Heart left ventricle (tissue), 13 donors: ENCODE measurements around the gene SLC5A4.

Experiments
- POLR2A ChIP-seq, 2 donors: fragments of 450-650 bp; IDR thresholded peaks; one replicate each; pipeline ENCODE4 v1.6.1; 2017; ENCODE audit warnings: antibody characterized with exemption in 2 of 2, mild to moderate bottlenecking in 2 of 2, moderate library complexity in 2 of 2
- TF ChIP-seq, protein P1 (sequence below), 12 donors: fragments of 200-600 bp; sonication (generic) in 4 of 12; IDR thresholded peaks; one replicate each; pipeline versions ENCODE4 v1.5.0 to v1.8.0; 2018 to 2022; ENCODE audit warnings: antibody characterized with exemption in 12 of 12, mild to moderate bottlenecking in 5 of 12
- donor health status: ischemic (EF 13 %, LVEDD 7.1; RV severe dilation, severe dysfunction).
- donor health status: DM: no; HTN: yes; CAD: no.
- donor health status: DM: no; HTN: no; CAD: no.
- donor health status: ischemic (EF 25% LVEDD 6.9; RV normal size, moderate dysfunction).
- donor health status: ischemic (EF 25% LVEDD 5.7; RV mildly dilated, moderate dysfunction).
- donor health status: ischemic (EF 35%, LVEDD 5.7; RV mildly dilated, moderate dysfunction).
- donor health status: nonischemic (EF 11% LVEDD 7.7; RV severe dilation, severe dysfunction).
- donor health status: DM: yes; HTN: yes; CAD: no.
- donor health status: PGD.
- donor health status: ischemic (EF 29% LVEDD 5.4; RV normal size, mild dysfunction).
- donor health status: nonischemic (EF 23%, LVEDD 6.1; RV moderate dilation, normal function).

DNA sequence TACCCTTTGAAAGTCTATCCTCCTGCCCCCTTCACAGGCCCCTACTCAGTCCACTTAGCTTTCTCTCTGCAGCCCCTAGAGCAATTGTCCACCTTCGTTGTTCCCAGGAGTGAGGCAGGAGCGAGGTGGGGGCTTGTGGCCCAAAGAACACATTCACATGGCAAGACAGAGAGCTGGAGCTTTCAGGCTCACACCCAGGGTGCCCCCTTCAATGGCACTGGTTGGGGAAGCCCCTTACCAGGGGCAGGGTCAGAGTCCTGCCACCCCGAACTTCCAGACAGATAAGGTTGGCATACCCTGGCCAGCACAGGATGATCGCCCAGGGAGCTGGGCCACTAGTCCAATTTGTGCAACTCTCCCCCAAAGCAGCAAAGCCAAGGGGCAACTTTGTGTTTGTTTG, 6.2 kb upstream of the SLC5A4 start:
- TF ChIP-seq, protein P1, sequence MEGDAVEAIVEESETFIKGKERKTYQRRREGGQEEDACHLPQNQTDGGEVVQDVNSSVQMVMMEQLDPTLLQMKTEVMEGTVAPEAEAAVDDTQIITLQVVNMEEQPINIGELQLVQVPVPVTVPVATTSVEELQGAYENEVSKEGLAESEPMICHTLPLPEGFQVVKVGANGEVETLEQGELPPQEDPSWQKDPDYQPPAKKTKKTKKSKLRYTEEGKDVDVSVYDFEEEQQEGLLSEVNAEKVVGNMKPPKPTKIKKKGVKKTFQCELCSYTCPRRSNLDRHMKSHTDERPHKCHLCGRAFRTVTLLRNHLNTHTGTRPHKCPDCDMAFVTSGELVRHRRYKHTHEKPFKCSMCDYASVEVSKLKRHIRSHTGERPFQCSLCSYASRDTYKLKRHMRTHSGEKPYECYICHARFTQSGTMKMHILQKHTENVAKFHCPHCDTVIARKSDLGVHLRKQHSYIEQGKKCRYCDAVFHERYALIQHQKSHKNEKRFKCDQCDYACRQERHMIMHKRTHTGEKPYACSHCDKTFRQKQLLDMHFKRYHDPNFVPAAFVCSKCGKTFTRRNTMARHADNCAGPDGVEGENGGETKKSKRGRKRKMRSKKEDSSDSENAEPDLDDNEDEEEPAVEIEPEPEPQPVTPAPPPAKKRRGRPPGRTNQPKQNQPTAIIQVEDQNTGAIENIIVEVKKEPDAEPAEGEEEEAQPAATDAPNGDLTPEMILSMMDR (IDR thresholded peaks at IDR 0.05) = no peak
- no peak for TF ChIP-seq POLR2A (IDR thresholded peaks at IDR 0.05)
